Upper lobe of left lung (tissue), 6 donors: ENCODE data around the gene F11. TPM values are rescaled to one million over a fixed set of nuclear protein-coding genes. Genes with fewer than 3 reads are reported as not detected.

Source experiments
- ATAC-seq, 2 donors: fragments of 200-7000 bp; cut with Tn5 transposase; one replicate each; pipeline ENCODE4 v1.9.1; 2022; ENCODE audit warnings: mild to moderate bottlenecking in 2 of 2, moderate library complexity in 2 of 2; ENCODE audit not compliant: low FRiP score in 2 of 2
- DNase-seq, 2 donors: peaks; one replicate each; pipeline ENCODE4 v3.0.0-alpha.2; 2019 to 2020
- H3K27ac ChIP-seq, 4 donors: fragments of 200-600 bp; sonication (generic); one replicate each; pipeline ENCODE4 v1.5.1; 2016 to 2019
- H3K27me3 ChIP-seq, 4 donors: fragments of 200-600 bp; sonication (generic); one replicate each; pipeline ENCODE4 v1.5.1; 2017 to 2019
- H3K36me3 ChIP-seq, 4 donors: fragments of 200-600 bp; sonication (generic); one replicate each; pipeline ENCODE4 v1.5.1; 2016 to 2019
- H3K4me1 ChIP-seq, 4 donors: fragments of 200-600 bp; sonication (generic); one replicate each; pipeline ENCODE4 v1.5.1; 2018 to 2019
- H3K4me3 ChIP-seq, 4 donors: fragments of 200-600 bp; sonication (generic); one replicate each; pipeline ENCODE4 v1.5.1; 2017 to 2019; ENCODE audit warnings: mild to moderate bottlenecking in 2 of 4, moderate library complexity in 1 of 4
- H3K9me3 ChIP-seq, 4 donors: fragments of 200-600 bp; sonication (generic); one replicate each; pipeline ENCODE4 v1.5.1; 2018 to 2019
- EP300 ChIP-seq, 4 donors: sonication (generic); formaldehyde crosslinking; IDR thresholded peaks; one replicate each; pipeline ENCODE4 v1.5.1; 2017; ENCODE audit warnings: antibody characterized with exemption in 4 of 4, control low read depth in 2 of 4
- POLR2A ChIP-seq, 4 donors: fragments of 450-650 bp; IDR thresholded peaks; one replicate each; pipeline ENCODE4 v1.5.1; 2016 to 2017; ENCODE audit warnings: antibody characterized with exemption in 4 of 4, mild to moderate bottlenecking in 2 of 4
- POLR2AphosphoS5 ChIP-seq, 2 donors: sonication (generic); formaldehyde crosslinking; IDR thresholded peaks; one replicate each; pipeline ENCODE4 v1.5.1; 2017; ENCODE audit warnings: antibody characterized with exemption in 2 of 2
- WGBS, 2 donors: methylation state at CpG; one replicate each; pipeline ENCODE4 v1.1.5; 2017 to 2018; 5-methylcytosine and 5-hydroxymethylcytosine counted together
- total RNA-seq, 6 donors: library from RNA; depleted of rRNA in 4 of 6; stranded (reverse); fragments of >200 nt in 4 of 6; gene quantifications; one replicate each; pipeline versions ENCODE4 v1.1.0 to v1.2.1, GENCODE V29; 2016 to 2021
- TF ChIP-seq, protein P1 (sequence below), 6 experiments: fragments of 450-650 bp in 4 of 6; fragments of 200-600 bp in 2 of 6; sonication (generic) in 2 of 6; IDR thresholded peaks; one replicate each; pipeline ENCODE4 v1.5.1; 2016 to 2019; ENCODE audit warnings: antibody characterized with exemption in 6 of 6
- donor health status: DM: no; HTN: no; CAD: no; lungs with moderate emphysema.
- donor health status: DM: no; HTN: yes; CAD: no; lungs with severe emphysema.

F11 gene
- total RNA-seq, 6 donors from 2014 or later, result 5.6 to 39.8 (median 7.3) TPM

- no peak for ATAC-seq
Observed at GRCh38 chr4:186296481-186296880, 30.5 kb downstream of the F11 start.

GRCh38 chr4:186297013-186297645 lies 31.1 kb downstream of the F11 start:
- DNase-seq (peak in 1 of 2 donors; percentile 77), ATAC-seq (no peak)
- no peak for TF ChIP-seq EP300 (IDR thresholded peaks at IDR 0.05)
- TF ChIP-seq, protein P1, sequence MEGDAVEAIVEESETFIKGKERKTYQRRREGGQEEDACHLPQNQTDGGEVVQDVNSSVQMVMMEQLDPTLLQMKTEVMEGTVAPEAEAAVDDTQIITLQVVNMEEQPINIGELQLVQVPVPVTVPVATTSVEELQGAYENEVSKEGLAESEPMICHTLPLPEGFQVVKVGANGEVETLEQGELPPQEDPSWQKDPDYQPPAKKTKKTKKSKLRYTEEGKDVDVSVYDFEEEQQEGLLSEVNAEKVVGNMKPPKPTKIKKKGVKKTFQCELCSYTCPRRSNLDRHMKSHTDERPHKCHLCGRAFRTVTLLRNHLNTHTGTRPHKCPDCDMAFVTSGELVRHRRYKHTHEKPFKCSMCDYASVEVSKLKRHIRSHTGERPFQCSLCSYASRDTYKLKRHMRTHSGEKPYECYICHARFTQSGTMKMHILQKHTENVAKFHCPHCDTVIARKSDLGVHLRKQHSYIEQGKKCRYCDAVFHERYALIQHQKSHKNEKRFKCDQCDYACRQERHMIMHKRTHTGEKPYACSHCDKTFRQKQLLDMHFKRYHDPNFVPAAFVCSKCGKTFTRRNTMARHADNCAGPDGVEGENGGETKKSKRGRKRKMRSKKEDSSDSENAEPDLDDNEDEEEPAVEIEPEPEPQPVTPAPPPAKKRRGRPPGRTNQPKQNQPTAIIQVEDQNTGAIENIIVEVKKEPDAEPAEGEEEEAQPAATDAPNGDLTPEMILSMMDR (IDR thresholded peaks at IDR 0.05), result peak; percentile 25 to 56 (median 52)
- Histone ChIP-seq H3K4me1 (no peaks in the 10 kb centered on the region), H3K9me3 (no peaks in the 10 kb centered on the region), H3K36me3 (no peaks in the 10 kb centered on the region), H3K4me3 (no peak overlapping the region), H3K27ac (no peak overlapping the region), H3K27me3 (no peaks in the 10 kb centered on the region)
- 46 to 51% methylated on average over 21 of the region's 21 CpGs for WGBS, 2 donors

More at GRCh38 chr4:186296481-186296880, 30.5 kb downstream of the F11 start:
- H3K27ac ChIP-seq, result no peak overlapping the region
- 50 to 61% methylated on average over 4 of the region's 4 CpGs for WGBS, 2 donors
- TF ChIP-seq POLR2AphosphoS5 (IDR thresholded peaks at IDR 0.05), result no peak
- TF ChIP-seq, protein P1 (IDR thresholded peaks at IDR 0.05), result no peak
- TF ChIP-seq EP300 (IDR thresholded peaks at IDR 0.05), result no peak
- TF ChIP-seq POLR2A (IDR thresholded peaks at IDR 0.05), result no peak
- no peaks in the 10 kb centered on the region for H3K27me3 ChIP-seq
- no peaks in the 10 kb centered on the region for H3K4me1 ChIP-seq
- no peak for DNase-seq
- H3K36me3 ChIP-seq, result no peaks in the 10 kb centered on the region
- H3K4me3 ChIP-seq, result no peak overlapping the region
- no peaks in the 10 kb centered on the region for H3K9me3 ChIP-seq

DNA sequence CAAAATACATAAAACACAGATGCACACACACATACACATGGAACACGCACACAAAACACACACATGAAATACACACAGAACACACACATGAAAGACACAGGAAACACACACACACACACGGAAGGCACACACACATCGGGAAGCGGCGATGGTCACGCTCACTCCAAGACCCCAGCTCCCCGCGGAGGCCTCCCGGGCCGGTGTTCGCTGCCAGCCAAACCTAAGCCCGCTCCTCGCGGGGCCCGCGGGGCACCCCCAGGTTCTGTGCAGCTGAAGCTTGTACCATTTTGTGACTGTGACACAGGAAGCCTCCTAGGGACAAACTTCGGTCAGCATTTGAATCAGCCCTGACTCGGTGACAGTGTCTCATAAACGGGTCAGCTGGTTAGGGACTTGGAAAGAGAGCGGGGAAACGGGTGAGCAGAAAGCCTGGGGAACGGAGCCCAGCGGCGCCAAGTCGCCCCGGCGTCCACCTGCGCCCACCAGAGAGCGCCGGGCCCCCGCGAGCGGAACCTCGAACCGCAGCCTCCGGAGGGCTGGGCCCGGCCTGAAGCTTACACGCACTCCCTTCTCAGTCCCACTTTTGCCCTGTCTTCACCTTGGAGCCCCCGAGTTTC lies 32.1 kb downstream of the F11 start:
- ATAC-seq (peak in 1 of 2 donors; percentile 20), DNase-seq (peak in 1 of 2 donors; percentile 82)
- Histone ChIP-seq H3K4me1 (no peaks in the 10 kb centered on the region), H3K36me3 (no peaks in the 10 kb centered on the region), H3K9me3 (no peaks in the 10 kb centered on the region), H3K27me3 (no peaks in the 10 kb centered on the region), H3K27ac (no peak overlapping the region), H3K4me3 (no peak overlapping the region)
- 35 to 48% methylated on average over 30 to 35 of the region's 39 CpGs for WGBS, 2 donors
- TF ChIP-seq EP300 (IDR thresholded peaks at IDR 0.05), result no peak
- TF ChIP-seq POLR2A (IDR thresholded peaks at IDR 0.05), result no peak

DNA sequence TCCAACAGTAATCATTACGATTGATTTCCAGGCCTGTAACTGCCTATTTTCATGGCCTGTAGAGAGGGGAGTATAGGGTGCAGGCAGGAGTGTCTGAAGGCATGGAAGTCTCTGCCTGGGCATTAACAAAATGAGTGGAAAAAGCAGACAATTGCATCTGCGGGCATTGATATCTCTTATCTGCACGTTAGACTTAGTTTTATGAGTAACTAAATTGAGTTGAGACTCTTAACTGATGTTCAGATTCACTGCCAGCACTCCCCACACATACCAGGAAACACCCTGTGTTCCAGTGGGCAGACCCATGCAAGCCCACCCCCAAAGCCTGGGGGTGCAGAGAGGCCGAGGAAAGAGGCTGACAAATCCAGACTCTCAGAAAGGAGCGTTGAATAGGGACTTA lies 33.3 kb downstream of the F11 start:
- ATAC-seq (no peak), DNase-seq (no peak)
- Histone ChIP-seq H3K9me3 (no peaks in the 10 kb centered on the region), H3K36me3 (no peaks in the 10 kb centered on the region), H3K4me1 (no peaks in the 10 kb centered on the region), H3K4me3 (no peak overlapping the region), H3K27ac (no peak overlapping the region), H3K27me3 (no peaks in the 10 kb centered on the region)
- TF ChIP-seq POLR2AphosphoS5 (IDR thresholded peaks at IDR 0.05) (no peak), EP300 (IDR thresholded peaks at IDR 0.05) (no peak), POLR2A (IDR thresholded peaks at IDR 0.05) (no peak)
- TF ChIP-seq, protein P1 (IDR thresholded peaks at IDR 0.05), result no peak
- 82 to 92% methylated on average over 5 of the region's 5 CpGs for WGBS, 2 donors

GRCh38 chr4:186300659-186301390 lies 34.8 kb downstream of the F11 start:
- 88 to 91% methylated on average over 6 of the region's 6 CpGs for WGBS, 2 donors

More at GRCh38 chr4:186300659-186301390, 34.8 kb downstream of the F11 start:
- ATAC-seq (no peak), DNase-seq (no peak)
- Histone ChIP-seq H3K4me1 (no peaks in the 10 kb centered on the region), H3K36me3 (no peaks in the 10 kb centered on the region), H3K27ac (no peak overlapping the region), H3K27me3 (no peaks in the 10 kb centered on the region), H3K9me3 (no peaks in the 10 kb centered on the region), H3K4me3 (no peak overlapping the region)
- TF ChIP-seq POLR2AphosphoS5 (IDR thresholded peaks at IDR 0.05) (no peak), EP300 (IDR thresholded peaks at IDR 0.05) (no peak), POLR2A (IDR thresholded peaks at IDR 0.05) (no peak)
- TF ChIP-seq, protein P1 (IDR thresholded peaks at IDR 0.05), result no peak
